ENCODE results near the gene ANKRD34A. TPM values are rescaled to one million over a fixed set of nuclear protein-coding genes. Genes with fewer than 3 reads are reported as not detected.

Gene ANKRD34A
- total RNA-seq, 1 experiment from 2014 or later: 0.77 TPM

DNA sequence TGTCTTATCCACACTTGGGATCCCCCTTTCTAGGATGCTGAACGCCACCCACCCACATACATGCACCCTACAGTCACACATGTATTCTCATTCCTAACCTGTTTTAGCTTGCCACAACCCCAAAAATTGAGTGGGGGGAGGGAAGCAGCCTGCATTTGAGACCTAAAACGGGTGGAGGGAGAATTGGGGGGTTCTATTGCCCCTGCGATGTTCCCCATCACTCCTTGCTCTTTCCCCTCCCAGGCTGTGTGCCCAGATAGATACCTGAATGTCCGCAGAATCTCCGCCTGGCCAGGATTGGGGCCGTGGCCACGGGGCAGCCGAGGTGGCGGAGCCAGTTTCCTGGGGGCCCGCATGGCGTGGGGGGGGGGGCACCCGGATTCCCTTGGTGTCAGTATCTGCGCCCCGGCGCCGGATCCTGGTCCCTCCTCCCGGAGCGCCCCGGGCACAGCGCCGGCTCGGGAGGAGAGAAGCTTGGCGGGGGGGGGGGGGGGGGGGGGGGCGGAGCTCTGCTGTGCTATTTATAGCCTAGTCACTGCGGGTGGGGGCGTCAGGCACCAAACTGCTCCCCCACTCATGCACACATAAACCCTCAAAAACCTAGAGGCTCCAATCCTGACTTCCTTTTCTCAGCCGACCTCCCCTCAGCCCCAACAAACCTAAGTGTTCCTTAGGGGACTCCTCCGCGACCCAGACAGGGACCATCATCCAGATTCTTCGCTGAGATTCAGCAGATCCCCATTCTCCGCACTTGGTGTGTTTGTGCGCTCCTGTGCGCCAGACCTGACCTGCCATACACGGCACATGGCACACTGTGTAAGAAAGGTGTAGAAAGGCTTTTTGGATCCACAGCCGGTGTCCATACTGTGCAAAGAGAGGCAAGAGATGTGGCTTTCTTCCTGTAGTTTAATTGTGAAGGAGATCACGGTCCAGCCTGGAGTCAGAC, 1.9 kb downstream of the ANKRD34A start:
- peak overlapping the region; percentile 68 for H3K4me3 Mint-ChIP-seq (ENCODE audit: unreplicated experiment)
- Histone ChIP-seq H3K9me3 (no peaks in the 10 kb centered on the region; the same call in 1 of the 2 replicates), H3K4me3 (ENCODE audit: low read depth, low read length) (peak overlapping the region; percentile 40), H3K36me3 (ENCODE audit: control insufficient read depth, insufficient read depth, low read length) (no peaks in the 10 kb centered on the region), H3K4me1 (peaks cover 20% of the 10 kb centered on the region), H3K27me3 (replicated peaks; ENCODE audit: control insufficient read depth, insufficient read depth, low read length) (no peaks in the 10 kb centered on the region; the same call in 1 of the 2 replicates)
- peaks cover 22% of the 10 kb centered on the region for H3K4me1 Mint-ChIP-seq (ENCODE audit: low read depth, unreplicated experiment)
- ChIA-PET CTCF (interaction anchor here (2.1 kb wide), 1 partner anchor 35 kb away, joined by 14 read pairs; the partner anchor contains the start of gene RBM8A), POLR2A (no interaction called here)
- H3K27ac Mint-ChIP-seq (ENCODE audit: unreplicated experiment): no peak overlapping the region
- DNase-seq: no peak
- no peaks in the 10 kb centered on the region for H3K9me3 Mint-ChIP-seq (ENCODE audit: unreplicated experiment)
- no TSS peak for BruUV-seq (replicated peaks)
- TF ChIP-seq, protein P1, sequence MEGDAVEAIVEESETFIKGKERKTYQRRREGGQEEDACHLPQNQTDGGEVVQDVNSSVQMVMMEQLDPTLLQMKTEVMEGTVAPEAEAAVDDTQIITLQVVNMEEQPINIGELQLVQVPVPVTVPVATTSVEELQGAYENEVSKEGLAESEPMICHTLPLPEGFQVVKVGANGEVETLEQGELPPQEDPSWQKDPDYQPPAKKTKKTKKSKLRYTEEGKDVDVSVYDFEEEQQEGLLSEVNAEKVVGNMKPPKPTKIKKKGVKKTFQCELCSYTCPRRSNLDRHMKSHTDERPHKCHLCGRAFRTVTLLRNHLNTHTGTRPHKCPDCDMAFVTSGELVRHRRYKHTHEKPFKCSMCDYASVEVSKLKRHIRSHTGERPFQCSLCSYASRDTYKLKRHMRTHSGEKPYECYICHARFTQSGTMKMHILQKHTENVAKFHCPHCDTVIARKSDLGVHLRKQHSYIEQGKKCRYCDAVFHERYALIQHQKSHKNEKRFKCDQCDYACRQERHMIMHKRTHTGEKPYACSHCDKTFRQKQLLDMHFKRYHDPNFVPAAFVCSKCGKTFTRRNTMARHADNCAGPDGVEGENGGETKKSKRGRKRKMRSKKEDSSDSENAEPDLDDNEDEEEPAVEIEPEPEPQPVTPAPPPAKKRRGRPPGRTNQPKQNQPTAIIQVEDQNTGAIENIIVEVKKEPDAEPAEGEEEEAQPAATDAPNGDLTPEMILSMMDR (IDR thresholded peaks at IDR 0.05; ENCODE audit: insufficient read depth in 1 of 2, low read depth in 1 of 2, low read length in 1 of 2, severe bottlenecking in 1 of 2, unreplicated experiment in 1 of 2): no peak
- peaks cover 11% of the 10 kb centered on the region for H3K27me3 Mint-ChIP-seq (ENCODE audit: insufficient read depth, unreplicated experiment)
- intact Hi-C loops (cut with micrococcal nuclease; ENCODE audit: unreplicated experiment): loop anchor here (2.0 to 5.0 kb wide), 3 partner anchors 36 to 75 kb away; partner anchors contain the start of gene RBM8A
- no peaks in the 10 kb centered on the region for H3K36me3 Mint-ChIP-seq (ENCODE audit: insufficient read depth, unreplicated experiment)

DNA sequence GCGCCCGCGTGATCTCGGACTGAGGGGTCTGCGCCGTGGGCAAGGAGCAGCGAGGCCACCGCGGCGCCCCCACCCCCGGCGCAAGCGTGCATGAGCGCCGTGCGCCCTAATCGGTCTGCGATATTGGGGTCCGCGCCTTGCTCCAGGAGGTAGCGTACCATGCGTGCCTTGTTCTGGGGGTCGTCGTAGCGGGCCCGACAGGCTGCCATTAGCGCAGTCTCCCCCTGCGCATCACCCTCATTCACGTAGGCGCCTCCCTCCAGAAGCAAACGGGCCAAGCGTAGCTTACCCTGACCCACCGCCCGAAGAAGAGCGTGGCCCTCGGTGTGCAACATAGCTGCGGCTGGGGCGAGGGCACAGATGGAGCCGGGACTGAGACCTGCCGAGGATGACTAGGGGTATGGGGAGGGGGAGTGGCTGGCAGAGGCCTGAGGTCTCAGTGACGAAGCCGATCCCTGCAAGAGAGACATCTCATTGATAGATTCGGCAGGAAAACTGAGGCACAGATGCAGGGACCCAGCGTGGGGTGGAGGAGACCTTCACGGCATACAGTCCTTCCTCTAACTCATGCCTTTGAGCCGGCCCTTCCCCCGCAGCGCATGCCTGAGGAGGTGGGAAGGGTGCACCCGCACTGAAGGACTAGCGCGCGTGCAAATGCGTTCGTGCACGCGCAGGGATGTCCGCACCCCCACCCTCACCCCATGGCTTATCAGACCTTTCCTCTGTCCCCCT, 2.8 kb downstream of the ANKRD34A start:
- ChIA-PET CTCF (no interaction called here), POLR2A (no interaction called here)
- Histone ChIP-seq H3K4me3 (ENCODE audit: low read depth, low read length) (peak overlapping the region; percentile 40), H3K4me1 (peaks cover 26% of the 10 kb centered on the region), H3K36me3 (ENCODE audit: control insufficient read depth, insufficient read depth, low read length) (no peaks in the 10 kb centered on the region), H3K9me3 (no peaks in the 10 kb centered on the region), H3K27me3 (replicated peaks; ENCODE audit: control insufficient read depth, insufficient read depth, low read length) (no peaks in the 10 kb centered on the region; the same call in 1 of the 2 replicates)
- Mint-ChIP-seq H3K4me3 (ENCODE audit: unreplicated experiment) (peak overlapping the region; percentile 68), H3K27me3 (ENCODE audit: insufficient read depth, unreplicated experiment) (peaks cover 15% of the 10 kb centered on the region), H3K36me3 (ENCODE audit: insufficient read depth, unreplicated experiment) (no peaks in the 10 kb centered on the region), H3K9me3 (ENCODE audit: unreplicated experiment) (no peaks in the 10 kb centered on the region), H3K27ac (ENCODE audit: unreplicated experiment) (no peak overlapping the region), H3K4me1 (ENCODE audit: low read depth, unreplicated experiment) (peaks cover 29% of the 10 kb centered on the region)
- TF ChIP-seq, protein P1 (IDR thresholded peaks at IDR 0.05; ENCODE audit: insufficient read depth in 1 of 2, low read depth in 1 of 2, low read length in 1 of 2, severe bottlenecking in 1 of 2, unreplicated experiment in 1 of 2): no peak
- no peak for DNase-seq
- intact Hi-C loops (cut with micrococcal nuclease; ENCODE audit: unreplicated experiment): loop anchor here (2.0 to 5.0 kb wide), 4 partner anchors 35 to 76 kb away; partner anchors contain the start of gene RBM8A
- BruUV-seq (replicated peaks): no TSS peak

GRCh38 chr1:145961109-145961424, 3.3 kb downstream of the ANKRD34A start:
- peak overlapping the region; percentile 40 for H3K4me3 ChIP-seq (ENCODE audit: low read depth, low read length)
- no peaks in the 10 kb centered on the region for H3K36me3 ChIP-seq (ENCODE audit: control insufficient read depth, insufficient read depth, low read length)
- no TSS peak for BruUV-seq (replicated peaks)
- ChIA-PET CTCF (no interaction called here), POLR2A (no interaction called here)
- H3K9me3 ChIP-seq: no peaks in the 10 kb centered on the region
- H3K4me1 ChIP-seq: peaks cover 26% of the 10 kb centered on the region
- TF ChIP-seq, protein P1 (IDR thresholded peaks at IDR 0.05; ENCODE audit: insufficient read depth in 1 of 2, low read depth in 1 of 2, low read length in 1 of 2, severe bottlenecking in 1 of 2, unreplicated experiment in 1 of 2): no peak
- no peaks in the 10 kb centered on the region; the same call in 1 of the 2 replicates for H3K27me3 ChIP-seq (replicated peaks; ENCODE audit: control insufficient read depth, insufficient read depth, low read length)
- Mint-ChIP-seq H3K4me1 (ENCODE audit: low read depth, unreplicated experiment) (peaks cover 29% of the 10 kb centered on the region), H3K36me3 (ENCODE audit: insufficient read depth, unreplicated experiment) (no peaks in the 10 kb centered on the region), H3K27me3 (ENCODE audit: insufficient read depth, unreplicated experiment) (peaks cover 15% of the 10 kb centered on the region), H3K4me3 (ENCODE audit: unreplicated experiment) (peak overlapping the region; percentile 68), H3K27ac (ENCODE audit: unreplicated experiment) (no peak overlapping the region), H3K9me3 (ENCODE audit: unreplicated experiment) (no peaks in the 10 kb centered on the region)
- DNase-seq: no peak
- intact Hi-C loops (cut with micrococcal nuclease; ENCODE audit: unreplicated experiment): loop anchor here (2.0 to 5.0 kb wide), 3 partner anchors 51 to 76 kb away; no protein-coding TSS in a partner anchor

Data from Caco-2 (cell line).